Stimulated activated CD8-positive, alpha-beta memory T cell treated with anti-CD3 and anti-CD28 coated beads, Interleukin-4, amount 100 ng/mL, for 48 hours (primary cell): ENCODE data around the gene MYOM1.
"Not testable (repeated sequence)": the region's sequence is repeated elsewhere in the genome, so short reads cannot be mapped to it uniquely, and the experiment has no call there.

Experiments used
- DNase-seq: peaks from one replicate; pipeline ENCODE4 v3.0.0-alpha.2; 2020

MYOM1 gene

DNA sequence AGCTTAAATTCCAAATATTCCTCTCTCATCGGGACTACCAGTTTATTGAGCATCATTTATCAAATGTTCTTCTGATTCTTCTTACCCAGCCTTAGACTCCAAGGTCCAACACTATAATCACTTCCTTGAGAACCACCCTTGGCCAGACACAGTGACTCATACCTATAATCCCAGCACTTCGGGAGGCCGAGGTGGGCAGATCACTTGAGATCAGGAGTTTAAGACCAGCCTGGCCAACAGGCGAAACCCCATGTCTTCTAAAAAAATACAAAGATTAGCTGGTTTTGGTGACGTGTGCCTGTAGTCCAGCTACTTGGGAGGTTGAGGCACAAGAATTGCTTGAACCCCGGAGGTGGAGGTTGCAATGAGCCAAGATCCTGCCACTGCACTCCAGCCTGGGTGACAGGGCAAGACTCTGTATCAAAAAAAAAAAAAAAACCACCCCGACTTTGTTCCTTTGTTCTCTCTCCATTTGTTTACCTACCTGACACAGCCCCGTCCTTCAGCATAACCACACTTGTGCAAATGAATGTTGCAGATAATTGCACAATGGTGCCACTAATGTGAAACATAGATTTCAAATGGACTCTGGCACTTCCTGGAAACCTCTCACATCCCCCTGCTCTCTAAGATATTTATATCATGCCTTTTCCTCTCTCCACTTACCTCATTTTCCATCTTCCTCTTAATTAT, 167.9 kb downstream of the MYOM1 start:
- DNase-seq = peak; percentile 12

DNA sequence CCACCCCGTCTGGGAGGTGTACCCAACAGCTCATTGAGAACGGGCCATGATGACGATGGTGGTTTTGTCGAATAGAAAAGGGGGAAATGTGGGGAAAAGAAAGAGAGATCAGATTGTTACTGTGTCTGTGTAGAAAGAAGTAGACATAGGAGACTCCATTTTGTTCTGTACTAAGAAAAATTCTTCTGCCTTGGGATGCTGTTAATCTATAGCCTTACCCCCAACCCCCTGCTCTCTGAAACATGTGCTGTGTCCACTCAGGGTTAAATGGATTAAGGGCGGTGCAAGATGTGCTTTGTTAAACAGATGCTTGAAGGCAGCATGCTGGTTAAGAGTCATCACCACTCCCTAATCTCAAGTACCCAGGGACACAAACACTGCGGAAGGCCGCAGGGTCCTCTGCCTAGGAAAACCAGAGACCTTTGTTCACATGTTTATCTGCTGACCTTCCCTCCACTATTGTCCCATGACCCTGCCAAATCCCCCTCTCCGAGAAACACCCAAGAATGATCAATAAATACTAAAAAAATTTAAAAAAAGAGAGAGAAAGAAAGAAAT, 169.8 kb downstream of the MYOM1 start:
- DNase-seq = not testable (repeated sequence)

DNA sequence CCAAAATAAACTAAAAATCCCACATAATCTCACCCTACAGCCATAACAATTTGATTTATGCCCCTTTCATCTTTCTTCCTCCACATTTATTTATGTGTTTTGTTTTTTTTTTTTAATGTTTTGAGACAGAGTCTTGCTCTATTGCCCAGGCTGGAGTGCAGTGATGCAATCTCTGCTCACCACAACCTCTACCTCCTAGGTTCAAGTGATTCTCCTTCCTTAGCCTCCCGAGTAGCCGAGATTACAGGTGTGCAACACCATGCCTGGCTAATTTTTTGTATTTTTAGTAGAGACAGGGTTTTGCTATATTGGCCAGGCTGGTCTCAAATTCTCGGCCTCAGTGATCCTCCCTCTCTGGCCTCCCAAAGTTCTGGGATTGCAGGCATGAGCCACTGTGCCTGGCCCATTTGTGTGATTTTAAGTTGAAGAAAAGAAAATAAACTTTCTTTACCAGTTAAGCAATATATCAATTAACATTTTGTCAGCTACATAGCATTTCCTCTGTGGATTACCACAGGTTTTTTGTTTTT, 170.9 kb downstream of the MYOM1 start:
- no peak for DNase-seq

DNA sequence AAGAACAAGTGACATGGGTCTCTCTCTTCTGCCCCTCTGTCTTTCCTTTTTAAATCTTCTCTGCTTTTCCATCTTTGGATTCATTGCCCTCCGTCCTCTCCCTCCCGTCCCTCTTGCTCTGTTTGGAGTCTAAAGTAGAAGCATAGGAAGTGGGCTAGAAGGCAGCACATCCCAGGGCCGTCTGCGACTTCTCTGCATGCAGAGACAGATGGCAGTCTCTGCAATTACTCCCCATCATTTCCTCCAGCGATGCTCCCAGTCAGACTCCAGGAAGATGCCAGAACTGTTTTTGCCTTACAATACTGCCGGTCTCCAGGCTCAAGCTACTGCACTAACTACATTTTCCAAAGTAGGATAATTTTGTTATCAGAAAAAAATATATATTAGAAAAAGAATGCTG, 171.6 kb downstream of the MYOM1 start:
- DNase-seq = no peak

DNA sequence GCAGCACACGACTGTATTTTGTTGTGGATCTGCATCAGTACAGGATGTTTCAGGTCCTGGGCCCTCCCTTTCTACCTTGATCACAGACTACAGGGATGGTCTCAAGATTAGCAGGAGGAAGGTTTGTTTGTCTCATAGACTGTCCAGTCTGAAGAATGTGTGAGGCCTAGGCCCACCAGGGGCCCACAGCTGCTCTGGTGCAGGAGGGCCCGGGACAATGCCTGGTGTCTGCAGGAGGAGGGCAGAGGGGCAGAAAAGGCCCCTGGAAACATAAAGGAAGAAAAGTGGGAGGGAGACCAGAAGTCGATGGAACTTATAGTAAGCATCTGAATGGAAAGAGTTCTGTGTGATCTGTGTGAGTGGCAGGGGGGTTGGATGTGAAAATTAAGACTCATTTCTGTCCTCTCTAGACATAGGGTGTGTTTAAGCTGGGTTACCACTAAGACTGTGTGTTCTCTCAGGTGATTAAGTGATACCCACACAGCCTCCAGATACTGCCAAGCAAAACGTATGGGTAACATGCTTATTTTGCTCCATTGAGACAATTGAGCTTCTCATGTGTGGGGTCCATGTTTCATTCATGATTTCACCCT, 173.5 kb downstream of the MYOM1 start:
- DNase-seq = no peak

DNA sequence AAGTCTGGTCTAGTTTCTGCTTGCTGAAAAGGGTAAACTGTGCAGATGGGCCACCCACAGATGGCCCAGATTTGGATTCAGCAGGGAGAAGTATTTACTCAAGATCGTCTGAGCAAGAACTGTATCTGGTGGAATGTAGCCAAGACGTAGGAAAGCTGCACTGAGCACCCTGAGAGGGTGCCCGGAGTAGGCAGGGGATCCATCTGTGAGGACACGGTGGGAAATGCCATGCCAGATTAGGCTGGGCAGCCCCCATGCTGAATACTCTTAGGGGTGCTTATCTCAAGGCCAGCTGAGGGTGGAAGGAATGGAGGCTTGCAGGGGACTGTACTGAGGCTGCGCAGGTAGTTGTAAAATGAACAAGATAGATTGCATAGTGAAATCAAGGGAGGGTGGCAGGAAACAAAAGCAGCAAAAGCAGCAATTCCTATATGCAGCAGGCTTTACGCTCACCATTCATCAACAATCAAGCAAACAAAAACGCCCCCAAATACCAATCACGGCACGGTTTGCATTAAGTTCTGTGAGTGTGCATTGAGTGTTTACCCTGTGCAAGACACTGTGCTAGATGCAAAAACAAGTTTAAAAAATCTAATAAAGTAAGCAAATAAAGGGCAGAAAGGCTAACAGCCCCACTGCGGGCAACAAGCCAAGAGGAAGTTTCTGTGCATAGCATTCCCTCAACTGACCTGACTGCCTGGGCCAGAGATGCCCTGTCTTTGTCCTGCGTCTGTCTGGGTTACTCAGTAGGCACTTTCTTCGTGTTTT, 174.7 kb downstream of the MYOM1 start:
- DNase-seq = no peak

DNA sequence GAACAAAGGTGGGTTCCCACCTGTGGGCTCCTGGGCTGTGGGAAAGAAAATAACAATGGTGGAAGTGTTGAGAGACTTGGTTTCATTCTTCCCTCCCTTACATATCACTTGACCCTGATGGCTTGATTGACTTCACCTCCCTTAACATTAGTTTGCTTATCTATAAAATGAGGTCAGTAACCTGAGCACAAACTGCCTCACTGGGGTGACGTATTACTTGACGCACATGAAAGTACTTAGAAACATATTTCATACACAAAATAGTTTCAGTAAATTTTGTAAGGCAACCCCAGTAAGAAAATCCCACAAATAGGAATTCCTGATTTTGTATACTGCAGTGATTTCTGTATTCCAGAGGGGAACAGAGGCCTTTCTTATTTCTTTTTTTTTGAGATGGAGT, 177.4 kb downstream of the MYOM1 start:
- DNase-seq = no peak

DNA sequence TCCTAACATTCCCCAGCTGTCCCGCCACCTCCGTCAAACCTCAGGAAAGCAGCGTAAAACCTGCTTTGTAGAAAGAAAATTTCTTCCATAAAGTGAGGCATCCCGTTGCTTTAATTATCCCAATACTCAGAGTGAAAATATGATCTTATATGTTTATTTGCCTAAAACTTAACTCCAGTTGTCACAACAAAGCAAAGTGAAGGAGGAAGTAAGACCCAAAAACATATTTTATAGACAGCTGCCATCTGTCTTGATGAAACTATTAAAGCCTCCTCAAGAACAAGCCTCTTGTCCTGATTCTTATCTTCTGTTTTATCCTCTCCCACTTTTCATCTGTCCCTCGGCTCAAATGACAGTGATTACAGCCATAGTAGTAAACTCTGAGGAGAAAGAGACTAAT, 177.9 kb downstream of the MYOM1 start:
- no peak for DNase-seq

DNA sequence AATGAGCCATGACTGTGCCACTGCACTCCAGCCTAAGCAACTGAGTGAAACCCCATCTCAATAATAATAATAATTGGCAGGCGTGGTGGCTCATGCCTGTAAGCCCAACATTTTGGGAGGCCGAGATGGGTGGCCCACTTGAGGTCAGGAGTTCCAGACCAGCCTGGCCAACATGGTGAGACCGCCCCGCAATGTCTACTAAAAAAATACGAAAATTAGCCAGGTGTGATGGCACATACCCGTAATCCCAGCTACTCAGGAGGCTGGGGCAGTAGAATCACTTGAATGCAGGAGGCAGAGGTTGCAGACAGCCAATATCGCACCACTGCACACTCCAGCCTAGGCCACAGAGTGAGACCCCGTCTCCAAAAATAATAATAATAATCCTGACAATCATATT, 178.9 kb downstream of the MYOM1 start:
- DNase-seq = no peak

DNA sequence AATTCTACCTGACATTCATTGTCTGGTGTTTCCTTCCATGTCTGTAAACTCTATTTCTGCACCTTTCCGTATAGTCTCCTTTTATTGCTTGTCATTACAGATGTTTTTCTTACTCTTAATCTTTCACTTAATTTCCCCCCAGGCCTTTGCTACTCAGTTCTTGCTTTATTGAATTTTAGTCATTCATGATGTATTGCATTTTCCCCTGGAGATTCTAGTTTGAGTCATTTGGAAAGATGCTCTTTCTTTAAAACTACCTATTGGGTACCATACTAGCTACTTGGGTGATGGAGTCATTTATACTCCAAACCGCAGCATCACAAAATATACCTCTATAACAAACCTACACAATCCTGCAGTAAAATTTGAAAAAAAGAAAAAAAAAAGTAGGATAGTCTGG, 179.6 kb downstream of the MYOM1 start:
- DNase-seq = no peak

DNA sequence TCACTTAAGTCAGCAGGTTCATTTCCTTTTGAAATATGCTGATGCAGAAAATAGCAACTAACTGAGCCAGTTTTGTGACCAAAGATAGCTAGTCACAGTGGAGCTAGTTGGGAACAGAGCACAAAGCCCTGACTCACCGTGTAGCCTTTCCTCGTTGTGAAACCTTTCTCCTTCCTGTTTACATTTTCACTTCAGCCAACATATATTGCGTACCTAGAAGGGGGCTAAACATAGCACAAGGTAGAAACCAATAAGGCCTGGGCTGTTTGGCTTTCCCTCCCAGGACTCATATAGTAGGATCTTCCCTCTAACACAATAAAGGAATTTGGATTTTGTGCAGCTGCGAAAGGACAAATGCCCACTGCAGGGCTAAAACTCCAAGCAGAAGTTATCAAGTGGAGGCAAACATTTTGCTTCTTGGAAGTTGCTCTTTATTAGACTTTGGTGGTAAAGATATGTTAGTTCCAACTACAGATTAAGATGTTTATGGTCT, 182.3 kb downstream of the MYOM1 start:
- DNase-seq = no peak

DNA sequence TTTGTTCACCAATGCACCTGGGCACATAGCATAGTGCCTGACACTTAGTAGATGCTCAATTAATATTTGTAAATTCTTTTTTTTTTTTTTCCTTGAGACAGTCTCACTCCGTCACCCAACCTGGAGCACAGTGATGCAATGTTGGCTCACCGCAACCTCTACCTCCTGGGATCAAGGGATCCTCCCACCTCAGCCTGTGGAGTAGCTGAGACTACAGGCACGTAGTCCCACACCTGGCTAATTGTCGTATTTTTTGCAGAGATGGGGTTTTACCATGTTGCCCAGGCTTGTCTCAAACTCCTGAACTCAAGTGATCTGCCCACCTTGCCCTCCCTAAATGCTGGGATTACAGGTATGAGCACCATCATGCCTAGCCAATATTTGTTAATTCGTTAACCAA, 183.7 kb downstream of the MYOM1 start:
- no peak for DNase-seq

DNA sequence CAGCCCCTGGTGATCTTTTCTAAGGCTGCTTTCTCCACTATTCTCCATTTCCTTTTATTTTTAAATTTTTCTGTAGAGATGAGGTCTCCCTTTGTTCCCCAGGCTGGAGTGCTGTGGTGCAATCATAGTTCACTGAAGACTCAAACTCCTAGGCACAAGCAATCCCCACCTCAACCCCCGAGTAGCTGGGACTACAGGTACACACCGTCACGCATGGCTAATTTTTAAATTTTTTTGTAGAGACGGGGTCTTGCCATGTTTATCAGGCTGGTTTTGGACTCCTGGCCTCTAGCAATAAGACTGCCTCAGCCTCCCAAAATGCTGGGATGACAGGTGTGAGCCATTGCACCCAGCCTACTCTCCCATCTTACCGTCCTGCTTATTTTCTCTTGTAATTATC, 184.1 kb downstream of the MYOM1 start:
- no peak for DNase-seq

DNA sequence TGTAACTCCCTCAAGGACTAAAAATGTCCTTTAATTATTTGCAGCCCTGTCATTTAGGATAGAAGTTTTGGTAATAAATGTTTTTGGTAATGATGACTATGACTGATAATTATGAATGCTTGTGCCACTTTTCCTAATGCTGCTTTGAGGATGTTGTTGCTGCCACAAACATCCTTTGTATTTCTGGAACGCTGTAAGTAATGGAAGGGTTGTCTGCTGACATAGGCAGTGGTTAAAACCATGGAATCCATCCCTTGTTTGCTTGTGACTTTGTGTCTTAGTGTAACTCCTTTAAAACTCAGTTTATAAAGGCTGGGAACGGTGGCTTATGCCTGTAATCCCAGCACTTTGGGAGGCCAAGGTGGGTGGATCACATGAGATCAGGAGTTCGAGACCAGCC, 187.0 kb downstream of the MYOM1 start:
- DNase-seq = no peak

DNA sequence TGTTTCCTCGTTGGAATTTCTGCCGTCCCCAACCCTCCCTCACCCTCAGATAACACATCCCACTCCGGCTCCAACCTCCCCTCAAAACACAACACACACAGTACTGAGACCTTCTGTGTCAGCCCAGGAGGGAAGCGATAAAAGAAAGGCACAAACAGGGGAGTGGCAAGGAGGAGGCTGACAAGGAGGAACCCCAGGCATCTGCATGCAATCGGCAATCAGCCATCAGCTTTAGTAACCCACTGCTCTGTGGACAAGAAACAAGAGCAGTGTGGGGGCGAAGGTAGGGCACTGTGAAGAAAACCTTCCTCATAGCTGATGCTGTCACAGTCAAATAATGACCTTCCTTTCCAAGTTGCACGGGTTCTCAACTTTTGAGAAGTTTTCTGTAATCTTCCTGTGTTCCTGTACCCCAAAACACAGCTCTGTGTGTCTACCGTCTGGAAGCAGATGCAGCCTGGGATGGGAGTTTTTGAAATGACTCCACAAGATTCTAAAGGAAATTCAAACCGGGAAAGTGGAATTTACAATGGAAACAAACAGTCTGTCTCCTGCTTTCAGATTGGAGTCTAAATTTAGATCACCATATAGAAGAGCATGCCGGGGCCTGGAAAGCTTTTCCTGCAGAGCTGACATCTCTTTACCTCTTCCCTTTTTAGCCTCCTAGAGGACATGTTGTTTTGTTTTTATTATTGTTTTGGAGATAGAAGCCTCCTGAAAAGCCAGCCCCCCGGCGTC, 190.4 kb downstream of the MYOM1 start:
- no peak for DNase-seq

DNA sequence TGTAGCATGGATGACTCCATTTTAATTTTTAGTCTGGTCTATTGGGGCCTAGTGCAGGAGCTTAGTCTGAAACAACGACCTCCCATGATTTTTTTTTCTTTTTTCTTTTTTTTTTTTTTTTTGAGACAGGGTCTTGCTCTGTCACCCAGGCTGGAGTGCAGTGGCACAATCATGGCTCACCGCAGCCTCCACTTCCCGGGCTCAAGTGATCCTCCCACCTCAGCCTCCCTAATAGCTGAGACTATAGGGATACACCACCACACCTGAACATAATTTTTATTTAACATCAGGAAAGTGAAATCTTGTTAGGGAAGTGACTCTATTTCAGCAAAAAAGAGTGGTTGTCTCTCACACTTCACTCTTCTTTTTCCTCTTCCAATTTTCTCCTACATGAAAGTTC, 191.7 kb downstream of the MYOM1 start:
- not testable (repeated sequence) for DNase-seq

DNA sequence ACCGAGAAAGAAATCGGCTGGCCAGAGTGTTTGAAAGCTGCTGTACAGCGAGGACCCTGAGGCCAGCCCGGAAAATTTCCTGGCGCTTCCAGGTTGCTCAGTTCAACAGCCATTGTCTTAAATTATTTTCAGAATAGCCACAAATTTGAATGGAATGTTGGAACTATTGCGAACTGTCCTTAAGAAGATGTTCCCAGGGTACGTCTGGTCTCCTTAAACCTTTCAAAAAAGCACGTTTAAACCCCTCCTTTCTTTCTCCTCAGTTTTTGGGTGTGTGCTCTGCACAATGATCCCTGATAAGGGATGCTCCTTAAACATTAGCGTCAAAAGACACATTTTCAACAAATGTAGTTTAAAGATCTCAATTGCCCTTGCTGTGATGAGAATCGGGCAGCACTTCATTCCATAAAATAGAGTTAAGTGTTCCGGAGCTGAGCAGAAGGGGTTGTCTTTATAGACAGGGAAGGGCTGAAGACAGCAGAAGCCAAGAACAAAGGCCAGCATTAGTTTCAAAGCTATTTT, 192.3 kb downstream of the MYOM1 start:
- no peak for DNase-seq

DNA sequence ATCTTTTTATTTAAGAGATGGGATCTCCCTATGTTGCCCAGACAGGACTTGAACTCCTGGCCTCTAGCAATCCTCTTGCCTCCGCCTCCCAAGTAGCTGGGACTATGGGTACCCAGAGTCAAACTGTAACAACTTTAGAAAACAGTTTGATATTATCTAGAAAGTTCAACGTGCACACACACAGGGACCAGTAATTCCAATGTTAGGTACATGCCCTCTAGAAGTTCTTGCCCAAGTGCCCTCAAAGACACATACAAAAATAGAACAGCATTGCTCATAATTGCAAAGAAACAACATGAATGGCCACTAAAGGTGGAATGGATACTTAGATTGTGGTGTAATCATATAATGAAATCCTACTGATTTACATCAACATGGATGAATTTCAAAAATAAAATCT, 194.2 kb downstream of the MYOM1 start:
- no peak for DNase-seq

DNA sequence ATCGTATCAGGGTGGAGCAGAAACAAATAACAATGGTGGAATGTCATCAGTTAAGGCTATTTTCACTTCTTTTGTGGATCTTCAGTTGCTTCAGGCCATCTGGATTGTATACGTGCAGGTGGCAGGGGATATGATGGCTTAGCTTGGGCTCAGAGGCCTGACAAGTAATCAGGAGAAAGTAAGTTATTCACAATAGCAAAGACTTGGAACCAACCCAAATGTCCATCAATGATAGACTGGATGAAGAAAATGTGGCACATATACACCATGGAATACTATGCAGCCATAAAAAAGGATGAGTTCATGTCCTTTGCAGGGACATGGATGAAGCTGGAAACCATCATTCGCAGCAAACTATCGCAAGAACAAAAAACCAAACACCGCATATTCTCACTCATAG, 196.2 kb downstream of the MYOM1 start:
- DNase-seq = not testable (repeated sequence)
